Measurements from ENCODE around the gene SETBP1. TPM values are rescaled to one million over a fixed set of nuclear protein-coding genes. Genes with fewer than 3 reads are reported as not detected.

The SETBP1 gene
- total RNA-seq, 1 experiment from 2014 or later = 0.23 TPM

GRCh38 chr18:44950685-44951195 is 270.1 kb downstream of the SETBP1 start:
- DNase-seq (ENCODE audit: low read depth, low spot score) (no peak), ATAC-seq (no peak)
- Histone ChIP-seq H3K27me3 (ENCODE audit: control insufficient read depth, insufficient read depth, low read length) (no peaks in the 10 kb centered on the region), H3K4me3 (ENCODE audit: low read depth in 2 of 2, low read length in 2 of 2) (no peak overlapping the region), H3K36me3 (ENCODE audit: control insufficient read depth, insufficient read depth, low read length) (no peaks in the 10 kb centered on the region), H3K27ac (ENCODE audit: low read length) (no peak overlapping the region), H3K9me3 (ENCODE audit: control insufficient read depth, insufficient read depth, low read depth, low read length) (no peaks in the 10 kb centered on the region), H3K4me1 (ENCODE audit: control insufficient read depth, insufficient read depth, low read length) (no peaks in the 10 kb centered on the region)
- no peak for TF ChIP-seq POLR2AphosphoS5 (IDR thresholded peaks at IDR 0.05; ENCODE audit: low read depth, low read length)
- TF ChIP-seq, protein P1, sequence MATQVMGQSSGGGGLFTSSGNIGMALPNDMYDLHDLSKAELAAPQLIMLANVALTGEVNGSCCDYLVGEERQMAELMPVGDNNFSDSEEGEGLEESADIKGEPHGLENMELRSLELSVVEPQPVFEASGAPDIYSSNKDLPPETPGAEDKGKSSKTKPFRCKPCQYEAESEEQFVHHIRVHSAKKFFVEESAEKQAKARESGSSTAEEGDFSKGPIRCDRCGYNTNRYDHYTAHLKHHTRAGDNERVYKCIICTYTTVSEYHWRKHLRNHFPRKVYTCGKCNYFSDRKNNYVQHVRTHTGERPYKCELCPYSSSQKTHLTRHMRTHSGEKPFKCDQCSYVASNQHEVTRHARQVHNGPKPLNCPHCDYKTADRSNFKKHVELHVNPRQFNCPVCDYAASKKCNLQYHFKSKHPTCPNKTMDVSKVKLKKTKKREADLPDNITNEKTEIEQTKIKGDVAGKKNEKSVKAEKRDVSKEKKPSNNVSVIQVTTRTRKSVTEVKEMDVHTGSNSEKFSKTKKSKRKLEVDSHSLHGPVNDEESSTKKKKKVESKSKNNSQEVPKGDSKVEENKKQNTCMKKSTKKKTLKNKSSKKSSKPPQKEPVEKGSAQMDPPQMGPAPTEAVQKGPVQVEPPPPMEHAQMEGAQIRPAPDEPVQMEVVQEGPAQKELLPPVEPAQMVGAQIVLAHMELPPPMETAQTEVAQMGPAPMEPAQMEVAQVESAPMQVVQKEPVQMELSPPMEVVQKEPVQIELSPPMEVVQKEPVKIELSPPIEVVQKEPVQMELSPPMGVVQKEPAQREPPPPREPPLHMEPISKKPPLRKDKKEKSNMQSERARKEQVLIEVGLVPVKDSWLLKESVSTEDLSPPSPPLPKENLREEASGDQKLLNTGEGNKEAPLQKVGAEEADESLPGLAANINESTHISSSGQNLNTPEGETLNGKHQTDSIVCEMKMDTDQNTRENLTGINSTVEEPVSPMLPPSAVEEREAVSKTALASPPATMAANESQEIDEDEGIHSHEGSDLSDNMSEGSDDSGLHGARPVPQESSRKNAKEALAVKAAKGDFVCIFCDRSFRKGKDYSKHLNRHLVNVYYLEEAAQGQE (IDR thresholded peaks at IDR 0.05; ENCODE audit: insufficient read depth in 1 of 2, low read depth in 2 of 2, low read length in 1 of 2) = no peak
- TF ChIP-seq, protein P2, sequence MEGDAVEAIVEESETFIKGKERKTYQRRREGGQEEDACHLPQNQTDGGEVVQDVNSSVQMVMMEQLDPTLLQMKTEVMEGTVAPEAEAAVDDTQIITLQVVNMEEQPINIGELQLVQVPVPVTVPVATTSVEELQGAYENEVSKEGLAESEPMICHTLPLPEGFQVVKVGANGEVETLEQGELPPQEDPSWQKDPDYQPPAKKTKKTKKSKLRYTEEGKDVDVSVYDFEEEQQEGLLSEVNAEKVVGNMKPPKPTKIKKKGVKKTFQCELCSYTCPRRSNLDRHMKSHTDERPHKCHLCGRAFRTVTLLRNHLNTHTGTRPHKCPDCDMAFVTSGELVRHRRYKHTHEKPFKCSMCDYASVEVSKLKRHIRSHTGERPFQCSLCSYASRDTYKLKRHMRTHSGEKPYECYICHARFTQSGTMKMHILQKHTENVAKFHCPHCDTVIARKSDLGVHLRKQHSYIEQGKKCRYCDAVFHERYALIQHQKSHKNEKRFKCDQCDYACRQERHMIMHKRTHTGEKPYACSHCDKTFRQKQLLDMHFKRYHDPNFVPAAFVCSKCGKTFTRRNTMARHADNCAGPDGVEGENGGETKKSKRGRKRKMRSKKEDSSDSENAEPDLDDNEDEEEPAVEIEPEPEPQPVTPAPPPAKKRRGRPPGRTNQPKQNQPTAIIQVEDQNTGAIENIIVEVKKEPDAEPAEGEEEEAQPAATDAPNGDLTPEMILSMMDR (IDR thresholded peaks at IDR 0.05) = no peak
- no peak for TF ChIP-seq TCF7L2 (IDR thresholded peaks at IDR 0.05; ENCODE audit: low read depth, low read length)
- in situ Hi-C loops (cut with HindIII; ENCODE audit: low pct_unique_long_range_greater_than_20kb, low sequenced_read_pairs) (no loop called here), intact Hi-C loops (cut with micrococcal nuclease; ENCODE audit: unreplicated experiment) (no loop called here)
- BruUV-seq (replicated peaks) = no TSS peak
- ChIA-PET CTCF (no interaction called here), POLR2A (no interaction called here)

GRCh38 chr18:44951748-44952147 is 271.1 kb downstream of the SETBP1 start:
- BruUV-seq (replicated peaks) = no TSS peak
- no peak overlapping the region for H3K27ac ChIP-seq (ENCODE audit: low read length)
- no peaks in the 10 kb centered on the region for H3K4me1 ChIP-seq (ENCODE audit: control insufficient read depth, insufficient read depth, low read length)
- H3K4me3 ChIP-seq (ENCODE audit: low read depth in 2 of 2, low read length in 2 of 2) = no peak overlapping the region
- POLR2A ChIA-PET = no interaction called here
- H3K27me3 ChIP-seq (ENCODE audit: control insufficient read depth, insufficient read depth, low read length) = no peaks in the 10 kb centered on the region
- DNase-seq (ENCODE audit: low read depth, low spot score) = no peak
- H3K36me3 ChIP-seq (ENCODE audit: control insufficient read depth, insufficient read depth, low read length) = no peaks in the 10 kb centered on the region
- in situ Hi-C loops (cut with HindIII; ENCODE audit: low pct_unique_long_range_greater_than_20kb, low sequenced_read_pairs) (no loop called here), intact Hi-C loops (cut with micrococcal nuclease; ENCODE audit: unreplicated experiment) (no loop called here)
- no peak for ATAC-seq
- no peaks in the 10 kb centered on the region for H3K9me3 ChIP-seq (ENCODE audit: control insufficient read depth, insufficient read depth, low read depth, low read length)
- CTCF ChIA-PET = no interaction called here
- no peak for TF ChIP-seq SIN3A (IDR thresholded peaks at IDR 0.05; ENCODE audit: borderline replicate concordance, insufficient read depth, low read depth, low read length)
- TF ChIP-seq, protein P1 (IDR thresholded peaks at IDR 0.05; ENCODE audit: insufficient read depth in 1 of 2, low read depth in 2 of 2, low read length in 1 of 2) = no peak
- no peak for TF ChIP-seq POLR2AphosphoS5 (IDR thresholded peaks at IDR 0.05; ENCODE audit: low read depth, low read length)
- no peak for TF ChIP-seq TCF7L2 (IDR thresholded peaks at IDR 0.05; ENCODE audit: low read depth, low read length)
- TF ChIP-seq, protein P2 (IDR thresholded peaks at IDR 0.05) = no peak
